B cell (primary cell): Measurements from ENCODE around the gene SHROOM2. TPM values are rescaled to one million over a fixed set of nuclear protein-coding genes. Genes with fewer than 3 reads are reported as not detected.

Source experiments
- ATAC-seq: fragments of 200-7000 bp; cut with Tn5 transposase; one replicate; pipeline ENCODE4 v1.10.0; 2021; ENCODE audit warnings: low read depth, mild to moderate bottlenecking, moderate number of reproducible peaks, moderate library complexity
- CTCF ChIA-PET: fragments of 350-600 bp; sonication (Branson Sonifier 250); formaldehyde crosslinking; loops from one replicate; lab custom pipeline; 2021; ENCODE audit warnings: antibody characterized with exemption, inconsistent platforms; lab: Charles Lee
- POLR2A ChIA-PET: fragments of 350-600 bp; sonication (Branson Sonifier 250); formaldehyde crosslinking; loops from one replicate; lab custom pipeline; 2021; ENCODE audit warnings: antibody characterized with exemption; lab: Charles Lee
- DNase-seq: peaks from one replicate; pipeline ENCODE4 v3.0.0; 2013
- H2AFZ ChIP-seq: 2 replicates; pipeline ENCODE4 v1.6.1; 2012; ENCODE audit warnings: mild to moderate bottlenecking, low read depth, low read length; ENCODE audit not compliant: insufficient read depth, poor library complexity, severe bottlenecking
- H3K27ac ChIP-seq, 2 donors: 1 replicate in 1 of 2; 2 replicates in 1 of 2; pipeline ENCODE4 v1.5.1; 2012 to 2013; ENCODE audit warnings: low read length in 2 of 2, mild to moderate bottlenecking in 2 of 2, moderate library complexity in 1 of 2
- H3K27me3 ChIP-seq, 4 experiments: fragments of 200-600 bp in 1 of 4; sonication (generic) in 1 of 4; replicated peaks in 1 of 4; 1 replicate in 2 of 4; 2 replicates in 2 of 4; pipeline versions ENCODE4 v1.6.1 to v1.7.0; 2013 to 2016; ENCODE audit warnings: low read length in 3 of 4, mild to moderate bottlenecking in 2 of 4, mixed read lengths in 1 of 4, moderate library complexity in 1 of 4; ENCODE audit not compliant: insufficient read depth in 4 of 4, control insufficient read depth in 3 of 4; ENCODE audit errors: control extremely low read depth in 1 of 4
- H3K36me3 ChIP-seq, 2 experiments: replicated peaks in 1 of 2; 1 replicate in 1 of 2; 2 replicates in 1 of 2; pipeline versions ENCODE4 v1.6.1 to v1.7.1; 2013; ENCODE audit warnings: low read length in 1 of 2; ENCODE audit not compliant: insufficient read depth in 2 of 2, control insufficient read depth in 1 of 2; ENCODE audit errors: control extremely low read depth in 1 of 2, extremely low read depth in 1 of 2
- H3K4me1 ChIP-seq, 2 donors: fragments of 200-600 bp in 1 of 2; sonication (generic) in 1 of 2; 1 replicate in 1 of 2; 2 replicates in 1 of 2; pipeline versions ENCODE4 v1.5.1 to v1.6.1; 2013 to 2017; ENCODE audit warnings: low read length in 2 of 2; ENCODE audit not compliant: control insufficient read depth in 2 of 2, insufficient read depth in 2 of 2
- H3K4me2 ChIP-seq: replicated peaks from 2 replicates; pipeline ENCODE3; 2012; ENCODE audit warnings: mild to moderate bottlenecking, low read depth, low read length; ENCODE audit not compliant: poor library complexity, severe bottlenecking
- H3K4me3 ChIP-seq, 5 experiments: fragments of 200-600 bp in 1 of 5; sonication (generic) in 1 of 5; 1 replicate in 3 of 5; 2 replicates in 2 of 5; pipeline versions ENCODE4 v1.5.1 to v1.7.0; 2011 to 2016; ENCODE audit warnings: low read length in 4 of 5, mild to moderate bottlenecking in 4 of 5, low read depth in 2 of 5, control low read depth in 1 of 5, moderate library complexity in 1 of 5; ENCODE audit not compliant: insufficient read depth in 1 of 5; ENCODE audit errors: control extremely low read depth in 1 of 5, extremely low read depth in 1 of 5
- H3K79me2 ChIP-seq: fragments of 200-600 bp; sonication (generic); one replicate; pipeline ENCODE4 v1.6.0; 2016; ENCODE audit warnings: low read length; ENCODE audit not compliant: control insufficient read depth, insufficient read depth
- H3K9ac ChIP-seq: fragments of 200-600 bp; sonication (generic); 2 replicates; pipeline ENCODE4 v1.6.1; 2017; ENCODE audit warnings: mild to moderate bottlenecking, low read length, moderate library complexity
- H3K9me3 ChIP-seq, 3 donors: one replicate each; pipeline versions ENCODE4 v1.6.1 to v1.7.1; 2013; ENCODE audit warnings: low read length in 2 of 3; ENCODE audit not compliant: control insufficient read depth in 2 of 3, insufficient read depth in 1 of 3; ENCODE audit errors: control extremely low read depth in 1 of 3
- H4K20me1 ChIP-seq: 2 replicates; pipeline ENCODE4 v1.6.0; 2012; ENCODE audit warnings: mild to moderate bottlenecking, low read length; ENCODE audit not compliant: insufficient read depth, control insufficient read depth, poor library complexity, severe bottlenecking
- H3K27ac Mint-ChIP-seq: one replicate; pipeline ENCODE4 v1.8.0; 2021; ENCODE audit warnings: mixed read lengths
- H3K27me3 Mint-ChIP-seq: one replicate; pipeline ENCODE4 v1.8.0; 2021; ENCODE audit warnings: mixed read lengths
- H3K4me1 Mint-ChIP-seq: one replicate; pipeline ENCODE4 v1.8.0; 2021; ENCODE audit warnings: mixed read lengths
- H3K4me3 Mint-ChIP-seq: one replicate; pipeline ENCODE4 v1.8.0; 2021; ENCODE audit warnings: mixed read lengths
- H3K9me3 Mint-ChIP-seq: one replicate; pipeline ENCODE4 v1.8.0; 2022; ENCODE audit warnings: mixed read lengths; ENCODE audit not compliant: insufficient read depth
- EZH2 ChIP-seq: IDR thresholded peaks from 2 replicates; pipeline ENCODE4 v1.6.1; 2012; ENCODE audit warnings: borderline replicate concordance, low read depth, mild to moderate bottlenecking, moderate library complexity, low read length; ENCODE audit not compliant: insufficient read depth, poor library complexity, severe bottlenecking
- WGBS: methylation state at CpG from one replicate; pipeline ENCODE4 v1.1.5; 2013; ENCODE audit warnings: missing lambda C conversion rate; ENCODE audit not compliant: insufficient coverage; 5-methylcytosine and 5-hydroxymethylcytosine counted together
- intact Hi-C: fragments of 100-400 bp; cut with micrococcal nuclease; formaldehyde crosslinking; loops from one replicate; pipeline ENCODE4 v1.10.0; 2022
- polyA plus RNA-seq: library from polyadenylated mRNA; depleted of rRNA; stranded (reverse); fragments of >200 nt; gene quantifications from 2 replicates; pipeline ENCODE4 v1.2.3, GENCODE V29; 2012
- total RNA-seq, 2 donors: library from RNA; stranded (reverse); fragments of 120-200 nt in 1 of 2; gene quantifications; 1 replicate in 1 of 2; 2 replicates in 1 of 2; pipeline versions ENCODE4 v1.2.3 to v1.2.4, GENCODE V29; 2013 to 2022
- TF ChIP-seq, protein P1 (sequence below): fragments of 200-600 bp; IDR thresholded peaks from one replicate; pipeline ENCODE4 v1.8.0; 2022; ENCODE audit warnings: antibody characterized with exemption, mild to moderate bottlenecking

Gene SHROOM2
- total and polyA plus RNA-seq, 2 donors (not counting 1 experiment from before 2014, with no cell fraction given): not detected

DNA sequence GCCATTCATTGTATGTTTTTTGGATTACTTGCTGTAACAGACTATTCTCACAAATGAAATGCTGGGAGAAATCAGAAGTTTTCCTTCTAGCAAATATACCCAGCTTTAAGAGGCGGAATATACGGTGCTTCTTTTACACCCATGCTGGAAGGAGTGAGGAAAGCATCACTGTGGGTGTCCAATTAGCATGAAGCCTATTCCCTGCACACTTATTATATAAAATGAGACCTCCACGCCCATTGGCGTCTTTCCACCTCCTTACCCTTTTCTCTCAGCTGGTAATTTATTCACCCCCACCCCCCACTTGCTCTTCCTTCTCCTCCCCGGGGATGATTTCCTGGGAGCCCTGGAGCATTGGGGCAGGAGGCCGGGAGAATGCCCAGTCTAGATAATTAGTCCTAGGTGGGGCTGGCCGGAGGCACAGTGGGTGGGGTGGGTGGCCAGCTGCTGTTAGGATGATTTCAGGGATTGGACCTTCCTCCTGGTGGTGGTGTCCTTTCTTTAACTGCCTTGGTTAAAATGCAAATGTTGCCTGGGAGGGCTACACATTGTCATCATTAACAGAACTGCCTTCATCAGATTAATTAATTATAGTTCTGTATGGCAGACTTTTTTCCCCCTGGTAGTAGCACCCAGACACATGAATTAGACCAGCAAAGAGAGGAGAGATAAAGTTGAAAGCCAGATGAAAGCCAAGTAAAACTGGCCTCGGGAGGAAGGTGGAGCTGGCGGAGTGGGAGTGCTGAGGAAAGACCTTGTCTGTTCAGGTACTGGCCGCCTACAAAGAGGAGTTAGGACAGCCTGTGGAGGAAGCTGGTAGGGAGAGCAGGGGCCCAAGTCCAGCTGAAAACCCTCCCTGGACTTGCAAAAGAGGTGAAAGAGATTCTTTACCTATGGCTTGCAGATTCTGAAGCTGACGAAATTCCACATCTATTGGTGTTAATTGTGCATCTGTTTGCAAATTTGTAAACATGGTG lies 11.4 kb downstream of the SHROOM2 start:
- no peak overlapping the region for H3K27ac Mint-ChIP-seq
- ChIA-PET POLR2A (no interaction called here), CTCF (no interaction called here)
- H3K4me1 Mint-ChIP-seq: no peaks in the 10 kb centered on the region
- peaks cover 6% of the 10 kb centered on the region for H3K27me3 Mint-ChIP-seq
- Histone ChIP-seq H3K27ac (no peak overlapping the region), H4K20me1 (no peaks in the 10 kb centered on the region), H3K9me3 (peaks cover 0 to 7% (median 0%) of the 10 kb centered on the region in 3 donors), H3K4me1 (no peaks in the 10 kb centered on the region), H3K4me2 (no peak overlapping the region), H3K79me2 (no peaks in the 10 kb centered on the region), H2AFZ (no peak overlapping the region), H3K4me3 (no peak overlapping the region), H3K9ac (no peak overlapping the region), H3K36me3 (no peaks in the 10 kb centered on the region), H3K27me3 (no peaks in the 10 kb centered on the region)
- WGBS: 86% methylated on average over 2 of the region's 11 CpGs
- H3K9me3 Mint-ChIP-seq: peaks cover 11% of the 10 kb centered on the region
- no peak for DNase-seq
- no peak for ATAC-seq
- no peak overlapping the region for H3K4me3 Mint-ChIP-seq
- TF ChIP-seq, protein P1, sequence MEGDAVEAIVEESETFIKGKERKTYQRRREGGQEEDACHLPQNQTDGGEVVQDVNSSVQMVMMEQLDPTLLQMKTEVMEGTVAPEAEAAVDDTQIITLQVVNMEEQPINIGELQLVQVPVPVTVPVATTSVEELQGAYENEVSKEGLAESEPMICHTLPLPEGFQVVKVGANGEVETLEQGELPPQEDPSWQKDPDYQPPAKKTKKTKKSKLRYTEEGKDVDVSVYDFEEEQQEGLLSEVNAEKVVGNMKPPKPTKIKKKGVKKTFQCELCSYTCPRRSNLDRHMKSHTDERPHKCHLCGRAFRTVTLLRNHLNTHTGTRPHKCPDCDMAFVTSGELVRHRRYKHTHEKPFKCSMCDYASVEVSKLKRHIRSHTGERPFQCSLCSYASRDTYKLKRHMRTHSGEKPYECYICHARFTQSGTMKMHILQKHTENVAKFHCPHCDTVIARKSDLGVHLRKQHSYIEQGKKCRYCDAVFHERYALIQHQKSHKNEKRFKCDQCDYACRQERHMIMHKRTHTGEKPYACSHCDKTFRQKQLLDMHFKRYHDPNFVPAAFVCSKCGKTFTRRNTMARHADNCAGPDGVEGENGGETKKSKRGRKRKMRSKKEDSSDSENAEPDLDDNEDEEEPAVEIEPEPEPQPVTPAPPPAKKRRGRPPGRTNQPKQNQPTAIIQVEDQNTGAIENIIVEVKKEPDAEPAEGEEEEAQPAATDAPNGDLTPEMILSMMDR: no peak
- TF ChIP-seq EZH2: no peak
- intact Hi-C loops: no loop called here

DNA sequence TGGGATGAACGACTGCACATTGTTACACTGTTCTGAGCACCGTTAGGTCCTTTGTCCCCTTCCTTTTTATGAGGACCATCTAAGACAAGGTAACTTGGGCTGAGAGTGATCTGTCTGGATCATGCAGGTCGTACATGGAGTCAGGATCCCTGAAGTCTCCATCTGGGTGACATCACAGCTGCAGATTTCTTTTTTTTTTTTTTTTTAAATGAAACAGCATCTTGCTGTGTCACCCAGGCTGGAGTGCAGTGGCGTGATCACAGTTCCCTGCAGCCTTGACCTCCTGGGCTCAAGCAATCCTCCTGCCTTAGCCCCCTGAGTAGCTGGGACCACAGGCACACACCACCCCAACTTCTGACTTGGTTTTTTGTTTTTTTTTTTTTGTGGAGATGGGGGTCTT lies 16.5 kb downstream of the SHROOM2 start:
- no peaks in the 10 kb centered on the region for H3K79me2 ChIP-seq
- no peak overlapping the region for H3K4me3 ChIP-seq
- H3K36me3 ChIP-seq: no peaks in the 10 kb centered on the region
- intact Hi-C loops: no loop called here
- H2AFZ ChIP-seq: no peak overlapping the region
- WGBS: no CpG with 5 or more reads among the region's 4 CpGs
- H3K27me3 ChIP-seq: no peaks in the 10 kb centered on the region
- CTCF ChIA-PET: no interaction called here
- DNase-seq: no peak
- Mint-ChIP-seq H3K27me3 (peaks cover 6% of the 10 kb centered on the region), H3K27ac (no peak overlapping the region), H3K9me3 (peaks cover 5% of the 10 kb centered on the region), H3K4me3 (no peak overlapping the region), H3K4me1 (no peaks in the 10 kb centered on the region)
- no peak overlapping the region for H3K27ac ChIP-seq
- POLR2A ChIA-PET: no interaction called here
- no peaks in the 10 kb centered on the region for H3K4me1 ChIP-seq
- ATAC-seq: no peak
- H3K4me2 ChIP-seq: no peak overlapping the region
- no peak overlapping the region for H3K9ac ChIP-seq
- no peak for TF ChIP-seq EZH2
- TF ChIP-seq, protein P1: no peak
- peaks cover 0 to 7% (median 0%) of the 10 kb centered on the region in 3 donors for H3K9me3 ChIP-seq
- H4K20me1 ChIP-seq: no peaks in the 10 kb centered on the region
